PC-9 (cell line): Measurements from ENCODE around the gene DIP2C.

Experiments
- EZH2 ChIP-seq: fragments of 200-600 bp; sonication (generic); IDR thresholded peaks from 2 replicates; pipeline ENCODE4 v1.8.0; 2017; ENCODE audit warnings: antibody characterized with exemption, low read depth
- TF ChIP-seq, protein P1 (sequence below): fragments of 200-600 bp; sonication (generic); conservative IDR thresholded peaks from 2 replicates; pipeline ENCODE4 v1.6.1; 2017; ENCODE audit warnings: mixed run types, antibody characterized with exemption, mild to moderate bottlenecking, moderate library complexity

DNA sequence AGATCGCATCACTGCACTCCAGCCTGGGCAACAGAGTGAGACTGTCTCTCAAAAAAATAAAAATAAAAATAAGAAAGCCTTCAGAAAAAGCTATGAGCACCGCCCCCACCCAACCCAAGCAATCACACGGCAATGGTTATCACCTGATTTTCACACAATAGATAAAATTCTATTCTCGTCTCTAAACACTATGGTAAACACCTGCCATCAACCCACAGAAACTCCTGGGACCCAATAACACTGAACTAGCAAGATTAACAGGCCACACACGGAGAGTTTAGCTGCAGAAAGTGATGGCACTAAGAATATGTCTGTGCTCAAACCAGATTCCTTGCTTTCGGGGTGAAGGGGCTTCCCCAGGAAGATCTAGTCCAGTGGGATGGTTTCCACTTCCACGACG lies 173.8 kb downstream of the DIP2C start:
- TF ChIP-seq, protein P1, sequence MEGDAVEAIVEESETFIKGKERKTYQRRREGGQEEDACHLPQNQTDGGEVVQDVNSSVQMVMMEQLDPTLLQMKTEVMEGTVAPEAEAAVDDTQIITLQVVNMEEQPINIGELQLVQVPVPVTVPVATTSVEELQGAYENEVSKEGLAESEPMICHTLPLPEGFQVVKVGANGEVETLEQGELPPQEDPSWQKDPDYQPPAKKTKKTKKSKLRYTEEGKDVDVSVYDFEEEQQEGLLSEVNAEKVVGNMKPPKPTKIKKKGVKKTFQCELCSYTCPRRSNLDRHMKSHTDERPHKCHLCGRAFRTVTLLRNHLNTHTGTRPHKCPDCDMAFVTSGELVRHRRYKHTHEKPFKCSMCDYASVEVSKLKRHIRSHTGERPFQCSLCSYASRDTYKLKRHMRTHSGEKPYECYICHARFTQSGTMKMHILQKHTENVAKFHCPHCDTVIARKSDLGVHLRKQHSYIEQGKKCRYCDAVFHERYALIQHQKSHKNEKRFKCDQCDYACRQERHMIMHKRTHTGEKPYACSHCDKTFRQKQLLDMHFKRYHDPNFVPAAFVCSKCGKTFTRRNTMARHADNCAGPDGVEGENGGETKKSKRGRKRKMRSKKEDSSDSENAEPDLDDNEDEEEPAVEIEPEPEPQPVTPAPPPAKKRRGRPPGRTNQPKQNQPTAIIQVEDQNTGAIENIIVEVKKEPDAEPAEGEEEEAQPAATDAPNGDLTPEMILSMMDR: no peak
- TF ChIP-seq EZH2: no peak
